AG04450 (cell line): Measurements from ENCODE around the gene MINK1. TPM values are rescaled to one million over a fixed set of nuclear protein-coding genes. Genes with fewer than 3 reads are reported as not detected.

ENCODE experiments used
- CTCF ChIA-PET: fragments of 300-600, 350-600 bp; formaldehyde crosslinking; extraction: SDS; loops from one replicate; lab custom pipeline; 2022; ENCODE audit warnings: antibody characterized with exemption, inconsistent platforms; lab: Charles Lee
- POLR2A ChIA-PET: fragments of 350-600 bp; formaldehyde crosslinking; extraction: SDS; loops from one replicate; lab custom pipeline; 2021; ENCODE audit warnings: antibody characterized with exemption, inconsistent platforms; lab: Yijun Ruan, JAX
- DNase-seq: peaks from one replicate; pipeline ENCODE4 v3.0.0-alpha.2; 2011; ENCODE audit warnings: low read depth, low spot score
- H3K27ac ChIP-seq: one replicate; pipeline ENCODE4 v1.5.1; 2012; ENCODE audit warnings: low read depth, low read length, control low read depth
- H3K27me3 ChIP-seq: one replicate; pipeline ENCODE4 v1.6.0; 2012; ENCODE audit warnings: low read length; ENCODE audit not compliant: control insufficient read depth, insufficient read depth
- H3K4me3 ChIP-seq: 2 replicates; pipeline ENCODE4 v1.5.1; 2011; ENCODE audit warnings: mild to moderate bottlenecking, low read depth, low read length, control low read depth
- H3K9me3 ChIP-seq: 2 replicates; pipeline ENCODE4 v1.5.1; 2012; ENCODE audit warnings: low read length; ENCODE audit not compliant: control insufficient read depth, insufficient read depth
- CTCF ChIP-seq: IDR thresholded peaks from 2 replicates; pipeline ENCODE4 v1.5.1; 2011; ENCODE audit warnings: low read depth, low read length, control low read depth, inconsistent platforms
- polyA plus RNA-seq: library from polyadenylated mRNA; depleted of rRNA; stranded (reverse); fragments of >200 nt; gene quantifications from 2 replicates; pipeline ENCODE4 v1.2.3, GENCODE V29; 2011

MINK1 gene
- polyA plus RNA-seq, 1 experiment, result 29.4 TPM

DNA sequence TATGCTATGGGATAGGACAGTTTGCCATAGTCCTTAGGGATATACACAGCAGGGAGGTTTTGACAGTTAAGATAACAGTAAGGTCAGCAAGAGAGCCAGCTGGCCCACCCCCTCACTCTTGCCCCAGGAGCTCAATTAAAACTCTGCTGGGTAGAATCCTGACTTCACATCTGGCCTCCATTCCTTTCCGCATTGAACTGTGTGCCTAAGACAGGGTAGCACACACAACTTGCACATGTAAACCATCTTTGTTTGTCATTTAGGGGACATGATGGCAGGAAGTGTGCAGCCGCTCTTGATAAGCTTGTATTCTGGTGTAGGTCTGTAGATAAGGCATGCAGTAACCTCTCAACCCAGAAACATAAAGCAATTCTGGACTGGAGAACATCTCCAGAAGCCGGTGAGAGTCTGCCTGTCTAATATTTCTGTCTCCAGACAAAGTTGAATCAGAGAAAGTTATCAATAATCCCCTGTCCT, 5.2 kb downstream of the MINK1 start:
- DNase-seq, result no peak
- no peaks in the 10 kb centered on the region for H3K27me3 ChIP-seq
- TF ChIP-seq CTCF, result no peak
- H3K9me3 ChIP-seq, result no peaks in the 10 kb centered on the region
- no peak overlapping the region for H3K27ac ChIP-seq
- ChIA-PET POLR2A (no interaction called here), CTCF (interaction anchor here (0.9 to 1.3 kb wide), 2 partner anchors 13 to 52 kb away, joined by 3 read pairs; partner anchors contain the start of gene VMO1)
- no peak overlapping the region for H3K4me3 ChIP-seq

DNA sequence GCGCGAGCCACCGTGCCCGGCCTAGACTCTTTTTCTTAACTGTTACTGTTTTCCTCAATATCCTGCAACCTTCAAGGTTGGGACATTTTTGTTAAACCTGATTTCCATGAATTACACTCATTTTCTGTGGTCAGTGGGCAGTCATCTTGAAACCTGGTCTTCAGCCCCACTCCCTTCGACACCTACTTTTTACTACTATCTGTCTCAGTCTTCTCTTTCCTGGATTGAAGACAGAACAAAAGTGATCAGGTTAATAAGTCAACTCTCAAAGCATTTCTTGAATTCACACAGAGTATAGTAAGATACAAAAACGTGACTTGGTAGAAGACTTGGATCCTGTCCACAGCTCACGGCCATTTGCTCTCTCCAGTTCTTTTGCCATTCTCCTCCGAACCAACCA, 6.1 kb downstream of the MINK1 start:
- POLR2A ChIA-PET, result no interaction called here
- H3K4me3 ChIP-seq, result no peak overlapping the region
- no peak for DNase-seq
- H3K27me3 ChIP-seq, result no peaks in the 10 kb centered on the region
- TF ChIP-seq CTCF, result no peak
- no peak overlapping the region for H3K27ac ChIP-seq
- CTCF ChIA-PET, result no interaction called here
- no peaks in the 10 kb centered on the region for H3K9me3 ChIP-seq

- CTCF ChIA-PET, result no interaction called here
Measured at GRCh38 chr17:4839965-4840892, 7.1 kb downstream of the MINK1 start.

GRCh38 chr17:4840893-4841242, 7.7 kb downstream of the MINK1 start:
- no peaks in the 10 kb centered on the region for H3K9me3 ChIP-seq
- no peak for DNase-seq
- no peaks in the 10 kb centered on the region for H3K27me3 ChIP-seq
- ChIA-PET POLR2A (no interaction called here), CTCF (no interaction called here)
- no peak overlapping the region for H3K27ac ChIP-seq
- no peak for TF ChIP-seq CTCF
- no peak overlapping the region for H3K4me3 ChIP-seq

More at GRCh38 chr17:4839965-4840892, 7.1 kb downstream of the MINK1 start:
- POLR2A ChIA-PET, result no interaction called here
- TF ChIP-seq CTCF, result no peak
- H3K27ac ChIP-seq, result no peak overlapping the region
- H3K9me3 ChIP-seq, result no peaks in the 10 kb centered on the region
- no peaks in the 10 kb centered on the region for H3K27me3 ChIP-seq
- DNase-seq, result no peak
- H3K4me3 ChIP-seq, result no peak overlapping the region

GRCh38 chr17:4842376-4842775, 9.2 kb downstream of the MINK1 start:
- ChIA-PET CTCF (no interaction called here), POLR2A (no interaction called here)
- no peaks in the 10 kb centered on the region for H3K27me3 ChIP-seq
- H3K27ac ChIP-seq, result no peak overlapping the region
- no peak overlapping the region for H3K4me3 ChIP-seq
- no peak for TF ChIP-seq CTCF
- no peaks in the 10 kb centered on the region for H3K9me3 ChIP-seq
- DNase-seq, result no peak
